K562 (cell line): ENCODE measurements around the gene EQTN. TPM values are rescaled to one million over a fixed set of nuclear protein-coding genes. Genes with fewer than 3 reads are reported as not detected.

Experiments used
- ARNT ChIP-seq, 2 experiments: fragments of 450-650 bp; IDR thresholded peaks; 2 replicates each; pipeline ENCODE4 v1.6.1; 2016; ENCODE audit warnings: mild to moderate bottlenecking in 1 of 2
- BCOR ChIP-seq: fragments of 450-650 bp; IDR thresholded peaks from 2 replicates; pipeline ENCODE4 v1.6.1; 2016
- CBFA2T3 ChIP-seq: fragments of 450-650 bp; IDR thresholded peaks from 2 replicates; pipeline ENCODE4 v1.6.1; 2017
- CSDE1 ChIP-seq, 2 experiments: fragments of 450-650 bp; IDR thresholded peaks; 2 replicates each; pipeline ENCODE4 v1.6.1; 2016; ENCODE audit warnings: mild to moderate bottlenecking in 1 of 2
- FOXA3 ChIP-seq, 2 experiments: fragments of 450-650 bp in 1 of 2; sonication (generic) in 1 of 2; formaldehyde crosslinking; IDR thresholded peaks in 1 of 2; conservative IDR thresholded peaks in 1 of 2; 2 replicates each; pipeline versions ENCODE4 v1.4.0 to v1.8.0; 2020 to 2022; ENCODE audit warnings: mild to moderate bottlenecking in 2 of 2, missing genetic modification reagents in 1 of 2
- GABPA ChIP-seq: fragments of 200-800 bp; sonication (Bioruptor generic); conservative IDR thresholded peaks from 2 replicates; pipeline ENCODE4 v1.6.1; 2016; ENCODE audit warnings: low read depth, missing genetic modification characterization, missing compliant biosample characterization
- HMG20B ChIP-seq: fragments of 250-450 bp; sonication (Bioruptor Pico); IDR thresholded peaks from 2 replicates; pipeline ENCODE4 v1.5.0; 2021; ENCODE audit warnings: mild to moderate bottlenecking
- JUND ChIP-seq, 2 experiments: IDR thresholded peaks; 2 replicates in 1 of 2; 3 replicates in 1 of 2; pipeline ENCODE4 v1.6.1; 2011; ENCODE audit warnings: borderline replicate concordance in 2 of 2, low read depth in 2 of 2, low read length in 2 of 2, improper control_type of control experiment in 1 of 2, missing biosample characterization in 1 of 2, missing genetic modification characterization in 1 of 2, missing genetic modification reagents in 1 of 2
- KHSRP ChIP-seq: fragments of 450-650 bp; IDR thresholded peaks from 2 replicates; pipeline ENCODE4 v1.6.1; 2017
- MAFG ChIP-seq: fragments of 450-650 bp; conservative IDR thresholded peaks from 2 replicates; pipeline ENCODE4 v1.6.1; 2016; ENCODE audit warnings: missing genetic modification characterization, missing compliant biosample characterization
- NFXL1 ChIP-seq: fragments of 450-650 bp; formaldehyde crosslinking; IDR thresholded peaks from 2 replicates; pipeline ENCODE4 v1.4.0; 2021; ENCODE audit warnings: mild to moderate bottlenecking
- NR2C2 ChIP-seq, 2 experiments: fragments of 200-800 bp in 1 of 2; sonication (Bioruptor generic) in 1 of 2; sonication (generic) in 1 of 2; formaldehyde crosslinking in 1 of 2; IDR thresholded peaks; 2 replicates each; pipeline versions ENCODE4 v1.6.1 to v1.8.0; 2016 to 2022; ENCODE audit warnings: mild to moderate bottlenecking in 1 of 2, missing compliant biosample characterization in 1 of 2, missing genetic modification characterization in 1 of 2, missing genetic modification reagents in 1 of 2
- SAFB ChIP-seq: fragments of 200-400 bp; formaldehyde crosslinking; IDR thresholded peaks from 2 replicates; pipeline ENCODE4 v1.6.1; 2017; ENCODE audit warnings: low read depth, low read length, borderline replicate concordance
- SLC30A9 ChIP-seq: fragments of 250-450 bp; sonication (Bioruptor Pico); IDR thresholded peaks from 2 replicates; pipeline ENCODE4 v1.8.0; 2022; ENCODE audit warnings: mild to moderate bottlenecking, moderate library complexity
- SMARCE1 ChIP-seq: fragments of 450-650 bp; IDR thresholded peaks from 2 replicates; pipeline ENCODE4 v1.7.1; 2016; ENCODE audit warnings: mild to moderate bottlenecking
- TCF3 ChIP-seq: sonication (generic); formaldehyde crosslinking; IDR thresholded peaks from 2 replicates; pipeline ENCODE4 v1.4.0; 2020; ENCODE audit warnings: mild to moderate bottlenecking, missing genetic modification reagents
- ZBTB17 ChIP-seq: fragments of 450-650 bp; formaldehyde crosslinking; IDR thresholded peaks from 2 replicates; pipeline ENCODE4 v1.4.0; 2020; ENCODE audit warnings: mild to moderate bottlenecking
- ZNF146 ChIP-seq: IDR thresholded peaks from one replicate; pipeline ENCODE4 v1.6.1; 2018; ENCODE audit warnings: missing compliant biosample characterization; ENCODE audit not compliant: unreplicated experiment
- ZNF174 ChIP-seq: fragments of 250-450 bp; sonication (Bioruptor Pico); IDR thresholded peaks from 2 replicates; pipeline ENCODE4 v1.4.0; 2020; ENCODE audit warnings: mild to moderate bottlenecking
- ZNF311 ChIP-seq: fragments of 250-450 bp; sonication (Bioruptor Pico); IDR thresholded peaks from 2 replicates; pipeline ENCODE4 v1.4.0; 2020; ENCODE audit warnings: mild to moderate bottlenecking, moderate library complexity
- ZNF586 ChIP-seq: fragments of 450-650 bp; formaldehyde crosslinking; conservative IDR thresholded peaks from 2 replicates; pipeline ENCODE4 v1.4.0; 2020; ENCODE audit warnings: mild to moderate bottlenecking, moderate library complexity
- polyA plus RNA-seq, 8 experiments: library from polyadenylated mRNA; depleted of rRNA in 4 of 8; stranded (reverse) in 5 of 8; unstranded in 3 of 8; fragments of >200 nt; fragmentation: Nextera tagmentation in 2 of 8; fragmentation: Illumina TruSeq in 1 of 8; extraction: Ambion mirVana in 2 of 8; extraction: Trizol in 1 of 8; gene quantifications; 2 replicates each; pipeline versions ENCODE4 v1.2.1 to v1.2.3, GENCODE V29; 2011 to 2014; ENCODE audit warnings: inconsistent platforms in 1 of 8, missing spikeins in 1 of 8
- total RNA-seq, 7 experiments: library from RNA; depleted of rRNA in 6 of 7; stranded (reverse); fragments of >200 nt in 6 of 7; fragmentation: Illumina TruSeq in 2 of 7; extraction: Trizol in 2 of 7; gene quantifications; 2 replicates each; pipeline versions ENCODE4 v1.2.1 to v1.2.3, GENCODE V29; 2011 to 2021; ENCODE audit warnings: low replicate concordance in 1 of 7
- TF ChIP-seq, protein P1 (sequence below): fragments of 450-650 bp; formaldehyde crosslinking; IDR thresholded peaks from 2 replicates; pipeline ENCODE4 v1.4.0; 2022; ENCODE audit warnings: mild to moderate bottlenecking, moderate library complexity
- TF ChIP-seq, protein P2 (sequence below): fragments of 250-450 bp; sonication (Bioruptor Pico); IDR thresholded peaks from 2 replicates; pipeline ENCODE4 v1.5.1; 2021; ENCODE audit warnings: mild to moderate bottlenecking
- TF ChIP-seq, protein P3 (sequence below), 2 experiments: IDR thresholded peaks in 1 of 2; conservative IDR thresholded peaks in 1 of 2; 2 replicates each; pipeline ENCODE4 v1.6.1; 2016; ENCODE audit warnings: low read depth in 2 of 2, mild to moderate bottlenecking in 1 of 2, missing compliant biosample characterization in 1 of 2, missing genetic modification characterization in 1 of 2, moderate library complexity in 1 of 2

EQTN gene
- total and polyA plus RNA-seq, 9 of the 15 experiments (the other 6 are each of a cell fraction or from before 2014, with no cell fraction given): 0.15 to 0.33 (median 0.18) TPM; not detected in 4

DNA sequence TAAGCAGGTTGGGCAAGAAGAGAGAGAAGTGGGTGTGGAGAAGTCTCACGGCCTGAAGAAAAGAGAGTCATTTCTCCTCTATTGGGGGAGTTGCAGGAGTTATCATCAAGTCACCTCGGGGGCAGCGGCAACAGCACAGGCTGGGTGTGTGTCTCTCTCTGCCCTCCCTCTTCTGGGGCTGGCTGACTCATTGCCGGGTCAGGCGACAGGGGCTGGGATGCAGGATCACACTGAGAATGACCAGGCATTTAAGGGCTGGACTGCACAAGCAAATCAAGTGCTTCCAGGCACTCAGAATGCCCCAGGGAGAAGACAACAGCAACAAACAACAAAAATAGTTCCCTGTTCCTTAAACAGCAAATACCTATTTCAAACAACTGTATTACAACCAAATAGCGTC is 6.3 kb upstream of the EQTN start (continued):
- TF ChIP-seq, protein P1, sequence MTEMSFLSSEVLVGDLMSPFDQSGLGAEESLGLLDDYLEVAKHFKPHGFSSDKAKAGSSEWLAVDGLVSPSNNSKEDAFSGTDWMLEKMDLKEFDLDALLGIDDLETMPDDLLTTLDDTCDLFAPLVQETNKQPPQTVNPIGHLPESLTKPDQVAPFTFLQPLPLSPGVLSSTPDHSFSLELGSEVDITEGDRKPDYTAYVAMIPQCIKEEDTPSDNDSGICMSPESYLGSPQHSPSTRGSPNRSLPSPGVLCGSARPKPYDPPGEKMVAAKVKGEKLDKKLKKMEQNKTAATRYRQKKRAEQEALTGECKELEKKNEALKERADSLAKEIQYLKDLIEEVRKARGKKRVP (CRISPR knock-in tag): no peak
- TF ChIP-seq MAFG (tag) (peak; percentile 51; the same call in 1 of the 2 replicates), SLC30A9 (no peak), ZNF174 (CRISPR knock-in tag) (no peak), KHSRP (no peak), GABPA (no peak), FOXA3 (CRISPR knock-in tag; conservative IDR thresholded peaks at IDR 0.05 in 1 of 2, IDR thresholded peaks at IDR 0.05 in 1 of 2) (no peak), NFXL1 (CRISPR knock-in tag) (no peak), ARNT (IDR thresholded peaks at IDR 0.05) (no peak), NR2C2 (CRISPR knock-in tag; IDR thresholded peaks at IDR 0.05) (no peak), NR2C2 (tag; IDR thresholded peaks at IDR 0.05) (0 out of 2 replicates have a peak, but pooled peaks have one; percentile 19), ZNF586 (CRISPR knock-in tag) (no peak), JUND (IDR thresholded peaks at IDR 0.05; ENCODE audit: borderline replicate concordance, low read depth, low read length) (peak; percentile 88), JUND (tag; IDR thresholded peaks at IDR 0.05; ENCODE audit: borderline replicate concordance, low read depth, low read length) (peak; percentile 77; the same call in 1 of the 3 replicates), ZNF311 (CRISPR knock-in tag) (no peak), ZBTB17 (CRISPR knock-in tag) (no peak), HMG20B (CRISPR knock-in tag) (no peak), BCOR (no peak), TCF3 (CRISPR knock-in tag) (peak; percentile 11; the same call in 1 of the 2 replicates), SAFB (no peak), ZNF146 (CRISPR knock-in tag) (no peak), CSDE1 (IDR thresholded peaks at IDR 0.05) (no peak), CBFA2T3 (peak; percentile 40; the same call in 1 of the 2 replicates), SMARCE1 (peak; percentile 48; the same call in 1 of the 2 replicates)
- TF ChIP-seq, protein P2, sequence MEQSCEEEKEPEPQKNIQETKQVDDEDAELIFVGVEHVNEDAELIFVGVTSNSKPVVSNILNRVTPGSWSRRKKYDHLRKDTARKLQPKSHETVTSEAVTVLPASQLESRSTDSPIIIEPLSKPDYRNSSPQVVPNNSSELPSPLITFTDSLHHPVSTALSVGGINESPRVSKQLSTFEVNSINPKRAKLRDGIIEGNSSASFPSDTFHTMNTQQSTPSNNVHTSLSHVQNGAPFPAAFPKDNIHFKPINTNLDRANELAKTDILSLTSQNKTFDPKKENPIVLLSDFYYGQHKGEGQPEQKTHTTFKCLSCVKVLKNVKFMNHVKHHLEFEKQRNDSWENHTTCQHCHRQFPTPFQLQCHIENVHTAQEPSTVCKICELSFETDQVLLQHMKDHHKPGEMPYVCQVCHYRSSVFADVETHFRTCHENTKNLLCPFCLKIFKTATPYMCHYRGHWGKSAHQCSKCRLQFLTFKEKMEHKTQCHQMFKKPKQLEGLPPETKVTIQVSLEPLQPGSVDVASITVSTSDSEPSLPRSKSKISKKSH (CRISPR knock-in tag): no peak
- TF ChIP-seq, protein P3, sequence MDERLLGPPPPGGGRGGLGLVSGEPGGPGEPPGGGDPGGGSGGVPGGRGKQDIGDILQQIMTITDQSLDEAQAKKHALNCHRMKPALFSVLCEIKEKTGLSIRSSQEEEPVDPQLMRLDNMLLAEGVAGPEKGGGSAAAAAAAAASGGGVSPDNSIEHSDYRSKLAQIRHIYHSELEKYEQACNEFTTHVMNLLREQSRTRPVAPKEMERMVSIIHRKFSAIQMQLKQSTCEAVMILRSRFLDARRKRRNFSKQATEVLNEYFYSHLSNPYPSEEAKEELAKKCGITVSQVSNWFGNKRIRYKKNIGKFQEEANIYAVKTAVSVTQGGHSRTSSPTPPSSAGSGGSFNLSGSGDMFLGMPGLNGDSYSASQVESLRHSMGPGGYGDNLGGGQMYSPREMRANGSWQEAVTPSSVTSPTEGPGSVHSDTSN (CRISPR knock-in tag; IDR thresholded peaks at IDR 0.05; ENCODE audit: low read depth): no peak
- TF ChIP-seq, protein P3 (tag; conservative IDR thresholded peaks at IDR 0.05; ENCODE audit: low read depth): no peak
